HEK293 (cell line): ENCODE measurements around the gene ATP13A2.

Experiments used
- ZFP3 ChIP-seq: fragments of 450-650 bp; formaldehyde crosslinking; IDR thresholded peaks from 2 replicates; pipeline ENCODE4 v1.5.1; 2016; ENCODE audit warnings: low read depth, missing biosample characterization, missing genetic modification characterization
- ZNF169 ChIP-seq: fragments of 450-650 bp; formaldehyde crosslinking; IDR thresholded peaks from 2 replicates; pipeline ENCODE4 v1.5.1; 2016; ENCODE audit warnings: missing biosample characterization, missing genetic modification characterization
- ZNF211 ChIP-seq: fragments of 450-650 bp; formaldehyde crosslinking; IDR thresholded peaks from 2 replicates; pipeline ENCODE4 v1.5.1; 2016; ENCODE audit warnings: low read depth, missing biosample characterization, missing genetic modification characterization
- ZNF292 ChIP-seq: fragments of 450-650 bp; formaldehyde crosslinking; IDR thresholded peaks from 2 replicates; pipeline ENCODE4 v1.5.1; 2016; ENCODE audit warnings: low read depth, missing biosample characterization, missing genetic modification characterization, borderline replicate concordance
- ZNF362 ChIP-seq: fragments of 450-650 bp; formaldehyde crosslinking; IDR thresholded peaks from 2 replicates; pipeline ENCODE4 v1.5.1; 2016; ENCODE audit warnings: missing biosample characterization, missing genetic modification characterization
- ZNF433 ChIP-seq: fragments of 450-650 bp; formaldehyde crosslinking; IDR thresholded peaks from 2 replicates; pipeline ENCODE4 v1.5.1; 2016; ENCODE audit warnings: missing biosample characterization, missing genetic modification characterization, low read depth
- ZNF571 ChIP-seq: fragments of 450-650 bp; formaldehyde crosslinking; IDR thresholded peaks from 2 replicates; pipeline ENCODE4 v1.5.0; 2017; ENCODE audit warnings: missing biosample characterization, missing genetic modification characterization
- ZNF624 ChIP-seq: fragments of 450-650 bp; formaldehyde crosslinking; IDR thresholded peaks from 2 replicates; pipeline ENCODE4 v1.5.1; 2017; ENCODE audit warnings: missing biosample characterization, missing genetic modification characterization
- ZNF677 ChIP-seq: fragments of 450-650 bp; IDR thresholded peaks from 2 replicates; pipeline ENCODE4 v1.5.0; 2018; ENCODE audit warnings: missing biosample characterization, mild to moderate bottlenecking, missing genetic modification characterization, moderate library complexity
- TF ChIP-seq, protein P1 (sequence below): IDR thresholded peaks from 2 replicates; pipeline ENCODE4 v1.6.1; 2011; ENCODE audit warnings: mild to moderate bottlenecking, low read depth, low read length, borderline replicate concordance
- TF ChIP-seq, protein P2 (sequence below): fragments of 450-650 bp; formaldehyde crosslinking; IDR thresholded peaks from 2 replicates; pipeline ENCODE4 v1.5.1; 2016; ENCODE audit warnings: missing biosample characterization, missing genetic modification characterization

DNA sequence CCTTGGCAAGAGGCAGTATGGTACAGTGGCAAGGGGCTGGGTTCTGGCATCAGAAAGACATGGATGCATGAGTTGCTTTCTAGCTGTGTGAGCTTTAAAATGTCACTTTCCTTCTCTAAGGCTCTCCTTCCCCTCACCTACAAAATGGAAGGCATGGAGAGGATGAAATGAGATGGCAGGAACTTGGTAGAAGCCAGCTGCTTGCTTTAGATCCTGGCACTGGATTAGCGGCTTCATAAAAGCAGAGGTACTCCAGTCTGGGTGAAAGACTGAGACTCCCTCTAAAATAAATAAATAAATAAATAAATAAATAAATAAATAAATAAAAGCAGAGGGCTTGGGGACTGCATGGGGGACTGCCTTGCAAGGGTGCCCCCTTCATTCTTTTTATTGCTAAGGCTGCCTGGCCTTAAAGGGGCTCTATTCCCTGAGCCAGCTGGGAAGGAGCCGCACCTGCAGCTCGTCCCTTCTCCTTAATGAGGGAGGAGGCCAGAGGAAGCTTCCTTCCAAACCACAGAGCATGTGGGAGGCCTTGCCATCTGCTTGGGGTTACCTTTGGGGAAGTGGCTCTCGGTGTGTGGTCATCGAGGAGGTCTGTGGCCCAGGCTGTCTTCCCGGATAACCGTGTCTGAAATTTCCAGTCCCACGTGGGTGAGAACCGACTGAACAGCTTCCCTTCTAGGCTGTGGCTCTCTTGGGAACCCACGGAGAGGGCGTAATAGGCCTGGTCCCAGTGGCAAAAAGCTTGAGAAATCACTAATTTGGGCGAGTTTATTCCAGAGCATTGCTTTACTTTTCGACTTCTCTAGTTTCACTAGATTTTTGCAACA, 2.0 kb upstream of the ATP13A2 start:
- TF ChIP-seq, protein P1, sequence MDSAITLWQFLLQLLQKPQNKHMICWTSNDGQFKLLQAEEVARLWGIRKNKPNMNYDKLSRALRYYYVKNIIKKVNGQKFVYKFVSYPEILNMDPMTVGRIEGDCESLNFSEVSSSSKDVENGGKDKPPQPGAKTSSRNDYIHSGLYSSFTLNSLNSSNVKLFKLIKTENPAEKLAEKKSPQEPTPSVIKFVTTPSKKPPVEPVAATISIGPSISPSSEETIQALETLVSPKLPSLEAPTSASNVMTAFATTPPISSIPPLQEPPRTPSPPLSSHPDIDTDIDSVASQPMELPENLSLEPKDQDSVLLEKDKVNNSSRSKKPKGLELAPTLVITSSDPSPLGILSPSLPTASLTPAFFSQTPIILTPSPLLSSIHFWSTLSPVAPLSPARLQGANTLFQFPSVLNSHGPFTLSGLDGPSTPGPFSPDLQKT: no peak
- TF ChIP-seq ZNF292 (tag by site-specific recombination): no peak
- TF ChIP-seq ZFP3 (tag by site-specific recombination): no peak
- no peak for TF ChIP-seq ZNF677
- TF ChIP-seq ZNF433 (tag by site-specific recombination): no peak
- TF ChIP-seq ZNF211: no peak
- TF ChIP-seq ZNF362 (tag by site-specific recombination): no peak
- no peak for TF ChIP-seq ZNF624 (tag by site-specific recombination)
- TF ChIP-seq ZNF169: no peak
- TF ChIP-seq ZNF571: no peak
- TF ChIP-seq, protein P2, sequence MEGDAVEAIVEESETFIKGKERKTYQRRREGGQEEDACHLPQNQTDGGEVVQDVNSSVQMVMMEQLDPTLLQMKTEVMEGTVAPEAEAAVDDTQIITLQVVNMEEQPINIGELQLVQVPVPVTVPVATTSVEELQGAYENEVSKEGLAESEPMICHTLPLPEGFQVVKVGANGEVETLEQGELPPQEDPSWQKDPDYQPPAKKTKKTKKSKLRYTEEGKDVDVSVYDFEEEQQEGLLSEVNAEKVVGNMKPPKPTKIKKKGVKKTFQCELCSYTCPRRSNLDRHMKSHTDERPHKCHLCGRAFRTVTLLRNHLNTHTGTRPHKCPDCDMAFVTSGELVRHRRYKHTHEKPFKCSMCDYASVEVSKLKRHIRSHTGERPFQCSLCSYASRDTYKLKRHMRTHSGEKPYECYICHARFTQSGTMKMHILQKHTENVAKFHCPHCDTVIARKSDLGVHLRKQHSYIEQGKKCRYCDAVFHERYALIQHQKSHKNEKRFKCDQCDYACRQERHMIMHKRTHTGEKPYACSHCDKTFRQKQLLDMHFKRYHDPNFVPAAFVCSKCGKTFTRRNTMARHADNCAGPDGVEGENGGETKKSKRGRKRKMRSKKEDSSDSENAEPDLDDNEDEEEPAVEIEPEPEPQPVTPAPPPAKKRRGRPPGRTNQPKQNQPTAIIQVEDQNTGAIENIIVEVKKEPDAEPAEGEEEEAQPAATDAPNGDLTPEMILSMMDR (tag by site-specific recombination): no peak
